ENCODE data around the gene PRR35.

DNA sequence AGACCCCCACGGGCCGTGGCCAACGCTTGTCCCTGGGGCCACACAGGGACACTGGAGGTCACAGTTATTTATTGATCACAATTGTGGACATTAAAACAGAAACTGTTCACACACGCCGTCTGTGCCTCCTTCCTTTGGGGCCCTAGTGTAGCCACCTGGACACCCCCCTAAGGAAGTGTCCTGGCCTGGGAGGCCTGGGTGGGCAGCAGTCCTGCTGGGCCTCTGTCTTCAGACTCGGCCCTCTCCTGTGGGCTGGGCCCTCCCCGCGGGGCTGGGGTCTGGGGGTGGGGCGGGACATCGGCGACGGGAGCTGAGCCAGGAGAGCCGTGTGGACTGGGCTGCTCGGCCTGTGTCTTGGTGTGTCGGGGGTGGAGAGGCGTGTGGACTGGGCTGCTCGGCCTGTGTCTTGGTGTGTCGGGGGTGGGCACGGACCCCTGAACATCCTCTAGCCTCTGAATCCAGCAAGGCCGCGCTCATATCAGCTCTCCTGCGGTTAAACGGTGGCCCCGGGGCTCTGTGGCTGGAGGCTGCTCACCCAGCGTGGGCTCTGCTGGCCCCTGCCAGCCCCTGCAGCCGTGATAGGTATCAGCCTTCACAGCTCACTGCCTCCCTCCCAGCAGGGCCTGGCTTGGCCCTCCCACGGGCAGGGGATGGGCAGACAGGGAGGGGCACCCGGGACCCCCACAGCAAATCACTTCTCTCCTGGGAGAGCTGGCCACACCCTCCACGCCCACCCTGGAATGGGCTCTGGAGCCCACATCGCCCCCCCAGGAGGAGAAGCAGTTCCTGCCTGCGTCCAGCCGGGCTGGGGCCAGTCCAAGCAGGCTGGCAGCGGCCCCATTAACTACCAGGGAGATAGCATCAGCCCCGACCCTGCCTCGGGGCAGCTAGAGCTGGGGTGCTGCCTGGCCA is 5.5 kb downstream of the PRR35 start:
- TF ChIP-seq, protein P1, sequence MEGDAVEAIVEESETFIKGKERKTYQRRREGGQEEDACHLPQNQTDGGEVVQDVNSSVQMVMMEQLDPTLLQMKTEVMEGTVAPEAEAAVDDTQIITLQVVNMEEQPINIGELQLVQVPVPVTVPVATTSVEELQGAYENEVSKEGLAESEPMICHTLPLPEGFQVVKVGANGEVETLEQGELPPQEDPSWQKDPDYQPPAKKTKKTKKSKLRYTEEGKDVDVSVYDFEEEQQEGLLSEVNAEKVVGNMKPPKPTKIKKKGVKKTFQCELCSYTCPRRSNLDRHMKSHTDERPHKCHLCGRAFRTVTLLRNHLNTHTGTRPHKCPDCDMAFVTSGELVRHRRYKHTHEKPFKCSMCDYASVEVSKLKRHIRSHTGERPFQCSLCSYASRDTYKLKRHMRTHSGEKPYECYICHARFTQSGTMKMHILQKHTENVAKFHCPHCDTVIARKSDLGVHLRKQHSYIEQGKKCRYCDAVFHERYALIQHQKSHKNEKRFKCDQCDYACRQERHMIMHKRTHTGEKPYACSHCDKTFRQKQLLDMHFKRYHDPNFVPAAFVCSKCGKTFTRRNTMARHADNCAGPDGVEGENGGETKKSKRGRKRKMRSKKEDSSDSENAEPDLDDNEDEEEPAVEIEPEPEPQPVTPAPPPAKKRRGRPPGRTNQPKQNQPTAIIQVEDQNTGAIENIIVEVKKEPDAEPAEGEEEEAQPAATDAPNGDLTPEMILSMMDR (conservative IDR thresholded peaks at IDR 0.05; ENCODE audit: low read depth, low read length) = no peak
- TF ChIP-seq POLR2A (IDR thresholded peaks at IDR 0.05; ENCODE audit: low read depth, low read length) (no peak), CHD1 (IDR thresholded peaks at IDR 0.05; ENCODE audit: low read depth, low read length) (no peak), MAFK (IDR thresholded peaks at IDR 0.05; ENCODE audit: low read depth, low read length) (no peak), RCOR1 (IDR thresholded peaks at IDR 0.05; ENCODE audit: insufficient replicate concordance, low read length) (no peak), CEBPB (IDR thresholded peaks at IDR 0.05; ENCODE audit: low read depth, low read length) (no peak), BHLHE40 (IDR thresholded peaks at IDR 0.05; ENCODE audit: low read depth, low read length) (no peak), RAD21 (IDR thresholded peaks at IDR 0.05; ENCODE audit: low read length) (no peak), FOS (IDR thresholded peaks at IDR 0.05; ENCODE audit: low read depth, low read length) (no peak), MAZ (IDR thresholded peaks at IDR 0.05; ENCODE audit: borderline replicate concordance, low read depth, low read length) (no peak), SMC3 (IDR thresholded peaks at IDR 0.05; ENCODE audit: low read depth, low read length) (no peak)
- TF ChIP-seq, protein P2, sequence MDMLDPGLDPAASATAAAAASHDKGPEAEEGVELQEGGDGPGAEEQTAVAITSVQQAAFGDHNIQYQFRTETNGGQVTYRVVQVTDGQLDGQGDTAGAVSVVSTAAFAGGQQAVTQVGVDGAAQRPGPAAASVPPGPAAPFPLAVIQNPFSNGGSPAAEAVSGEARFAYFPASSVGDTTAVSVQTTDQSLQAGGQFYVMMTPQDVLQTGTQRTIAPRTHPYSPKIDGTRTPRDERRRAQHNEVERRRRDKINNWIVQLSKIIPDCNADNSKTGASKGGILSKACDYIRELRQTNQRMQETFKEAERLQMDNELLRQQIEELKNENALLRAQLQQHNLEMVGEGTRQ (IDR thresholded peaks at IDR 0.05; ENCODE audit: low read depth, low read length) = no peak
